Measurements from ENCODE around the gene HERC3.

HERC3 gene

GRCh38 chr4:88752076-88752463 lies 159.8 kb downstream of the HERC3 start:
- DNase-seq, result no peak

- DNase-seq, result no peak
Measured at GRCh38 chr4:88752754-88753153, 160.5 kb downstream of the HERC3 start.

GRCh38 chr4:88753658-88754571 lies 161.6 kb downstream of the HERC3 start:
- no peak for DNase-seq

GRCh38 chr4:88754796-88755195 lies 162.5 kb downstream of the HERC3 start:
- DNase-seq, result no peak

GRCh38 chr4:88755454-88755853 lies 163.2 kb downstream of the HERC3 start:
- no peak for DNase-seq

- no peak for DNase-seq
Measured at GRCh38 chr4:88756149-88756548, 163.9 kb downstream of the HERC3 start.

GRCh38 chr4:88757067-88757466 lies 164.8 kb downstream of the HERC3 start:
- no peak for DNase-seq

- no peak for DNase-seq
Measured at GRCh38 chr4:88757776-88758175, 165.5 kb downstream of the HERC3 start.
